ENCODE data around the gene FGF18. TPM values are rescaled to one million over a fixed set of nuclear protein-coding genes. Genes with fewer than 3 reads are reported as not detected.

Gene FGF18
- total RNA-seq, 4 donors from 2014 or later: 0.53 TPM; not detected in 3

DNA sequence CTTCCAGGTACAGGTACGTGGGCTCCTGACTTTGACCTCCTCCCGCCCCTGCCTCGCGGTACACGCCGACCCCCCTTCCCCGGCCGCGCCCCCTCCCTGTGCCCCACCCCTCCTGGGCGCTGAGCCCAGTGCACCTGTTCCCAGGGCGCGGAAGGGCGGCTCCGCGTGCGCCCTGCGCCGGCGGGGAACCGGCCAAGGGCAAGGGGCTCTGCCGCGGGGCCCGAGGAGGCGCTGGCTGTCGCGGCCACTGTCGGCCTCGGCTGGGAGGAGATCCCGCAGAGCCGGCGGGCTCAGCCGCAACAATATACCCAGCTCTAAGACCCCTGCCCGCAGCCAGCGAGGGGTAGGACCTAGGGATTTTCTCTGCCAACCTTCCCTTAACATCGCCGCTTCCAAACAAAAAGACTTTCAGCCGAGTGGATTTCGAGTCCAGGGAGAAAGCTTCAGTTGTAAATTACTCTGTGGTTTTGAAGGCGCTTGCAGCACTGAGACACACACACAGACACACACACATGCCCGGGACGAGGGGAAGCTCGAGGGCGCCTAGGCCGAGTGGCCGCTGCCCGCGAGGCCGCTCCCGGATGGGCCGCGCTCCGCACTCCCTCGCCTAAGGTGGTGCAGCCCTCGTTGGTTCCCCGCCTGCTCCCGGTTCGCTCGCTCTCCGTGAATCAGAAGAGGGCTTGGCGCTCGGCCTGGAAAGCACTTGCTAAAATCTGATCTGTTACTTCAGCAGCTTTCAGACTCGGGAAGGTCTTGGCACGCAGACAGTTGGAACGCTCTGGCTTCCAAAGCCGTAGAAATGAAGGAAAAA is 1.2 kb downstream of the FGF18 start:
- Histone ChIP-seq H3K27ac (peak overlapping the region in 2 of 4 donors; percentile 1 to 49), H3K9me3 (no peaks in the 10 kb centered on the region), H3K36me3 (no peaks in the 10 kb centered on the region), H3K4me1 (peaks cover 0 to 32% (median 16%) of the 10 kb centered on the region in 4 donors), H3K4me3 (peak overlapping the region; percentile 25 to 61 (median 54)), H3K27me3 (no peaks in the 10 kb centered on the region)
- DNase-seq: peak; percentile 21 to 87 (median 67)
- TF ChIP-seq, protein P1, sequence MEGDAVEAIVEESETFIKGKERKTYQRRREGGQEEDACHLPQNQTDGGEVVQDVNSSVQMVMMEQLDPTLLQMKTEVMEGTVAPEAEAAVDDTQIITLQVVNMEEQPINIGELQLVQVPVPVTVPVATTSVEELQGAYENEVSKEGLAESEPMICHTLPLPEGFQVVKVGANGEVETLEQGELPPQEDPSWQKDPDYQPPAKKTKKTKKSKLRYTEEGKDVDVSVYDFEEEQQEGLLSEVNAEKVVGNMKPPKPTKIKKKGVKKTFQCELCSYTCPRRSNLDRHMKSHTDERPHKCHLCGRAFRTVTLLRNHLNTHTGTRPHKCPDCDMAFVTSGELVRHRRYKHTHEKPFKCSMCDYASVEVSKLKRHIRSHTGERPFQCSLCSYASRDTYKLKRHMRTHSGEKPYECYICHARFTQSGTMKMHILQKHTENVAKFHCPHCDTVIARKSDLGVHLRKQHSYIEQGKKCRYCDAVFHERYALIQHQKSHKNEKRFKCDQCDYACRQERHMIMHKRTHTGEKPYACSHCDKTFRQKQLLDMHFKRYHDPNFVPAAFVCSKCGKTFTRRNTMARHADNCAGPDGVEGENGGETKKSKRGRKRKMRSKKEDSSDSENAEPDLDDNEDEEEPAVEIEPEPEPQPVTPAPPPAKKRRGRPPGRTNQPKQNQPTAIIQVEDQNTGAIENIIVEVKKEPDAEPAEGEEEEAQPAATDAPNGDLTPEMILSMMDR (IDR thresholded peaks at IDR 0.05): no peak
- no peak for TF ChIP-seq POLR2A (IDR thresholded peaks at IDR 0.05)

DNA sequence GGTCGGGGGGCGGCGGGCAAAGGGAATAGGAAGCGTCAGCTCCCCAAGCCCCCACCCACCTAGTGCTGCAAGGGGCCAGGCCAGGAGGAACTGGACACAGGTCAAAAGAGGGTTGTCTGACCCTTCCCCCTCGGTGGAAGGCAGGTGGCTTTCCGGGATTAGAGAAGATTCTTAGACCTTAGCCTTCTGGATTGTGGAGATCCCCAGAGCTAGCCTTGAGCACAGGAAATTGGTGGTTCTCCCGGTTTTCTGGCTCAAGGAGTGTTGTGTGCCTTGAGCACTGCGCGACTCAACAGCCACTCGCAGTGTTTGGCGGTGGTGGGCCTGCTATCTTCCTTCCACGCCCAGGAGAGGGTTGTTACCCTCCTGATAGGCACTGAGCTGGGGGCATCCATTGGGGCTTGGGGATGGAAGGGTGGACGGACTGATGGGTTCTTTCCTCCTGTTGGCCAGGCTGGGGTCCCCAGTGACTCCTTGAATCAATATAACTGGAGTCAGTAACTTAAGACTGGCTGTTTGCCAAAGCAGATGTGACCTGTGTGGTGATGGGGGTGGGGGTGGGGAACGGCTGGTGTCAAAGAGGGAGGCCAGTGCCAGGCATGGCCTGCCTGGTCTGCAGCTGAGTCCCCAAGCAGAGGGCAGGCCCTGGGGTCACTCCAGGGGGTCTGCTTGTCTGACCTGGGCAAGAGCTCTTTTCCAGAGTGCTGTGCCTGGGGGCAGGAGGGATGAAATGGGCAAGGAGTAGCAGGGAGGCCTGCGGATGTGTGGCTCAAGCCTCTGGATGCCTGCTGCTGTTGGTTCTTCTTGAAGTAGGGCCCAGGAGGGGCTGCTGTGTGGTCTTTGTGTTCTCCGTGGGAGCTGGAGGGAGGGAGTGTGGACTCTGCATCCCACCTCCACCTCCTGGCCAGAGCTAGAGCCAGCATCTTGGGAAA is 2.1 kb downstream of the FGF18 start:
- Histone ChIP-seq H3K27ac (no peak overlapping the region), H3K9me3 (no peaks in the 10 kb centered on the region), H3K4me3 (peak overlapping the region in 1 of 4 donors; percentile 56), H3K36me3 (no peaks in the 10 kb centered on the region), H3K4me1 (peaks cover 0 to 32% (median 16%) of the 10 kb centered on the region in 4 donors), H3K27me3 (no peaks in the 10 kb centered on the region)
- TF ChIP-seq, protein P1 (IDR thresholded peaks at IDR 0.05): no peak
- DNase-seq: peak in 1 of 3 donors; percentile 32

GRCh38 chr5:171422495-171422894 is 3.0 kb downstream of the FGF18 start:
- no peaks in the 10 kb centered on the region for H3K9me3 ChIP-seq
- no peak for TF ChIP-seq POLR2A (IDR thresholded peaks at IDR 0.05)
- TF ChIP-seq, protein P1 (IDR thresholded peaks at IDR 0.05): no peak
- DNase-seq: peak in 1 of 3 donors; percentile 29
- H3K4me1 ChIP-seq: peaks cover 0 to 32% (median 16%) of the 10 kb centered on the region in 4 donors
- H3K4me3 ChIP-seq: no peak overlapping the region
- no peaks in the 10 kb centered on the region for H3K36me3 ChIP-seq
- H3K27ac ChIP-seq: no peak overlapping the region
- no peaks in the 10 kb centered on the region for H3K27me3 ChIP-seq

DNA sequence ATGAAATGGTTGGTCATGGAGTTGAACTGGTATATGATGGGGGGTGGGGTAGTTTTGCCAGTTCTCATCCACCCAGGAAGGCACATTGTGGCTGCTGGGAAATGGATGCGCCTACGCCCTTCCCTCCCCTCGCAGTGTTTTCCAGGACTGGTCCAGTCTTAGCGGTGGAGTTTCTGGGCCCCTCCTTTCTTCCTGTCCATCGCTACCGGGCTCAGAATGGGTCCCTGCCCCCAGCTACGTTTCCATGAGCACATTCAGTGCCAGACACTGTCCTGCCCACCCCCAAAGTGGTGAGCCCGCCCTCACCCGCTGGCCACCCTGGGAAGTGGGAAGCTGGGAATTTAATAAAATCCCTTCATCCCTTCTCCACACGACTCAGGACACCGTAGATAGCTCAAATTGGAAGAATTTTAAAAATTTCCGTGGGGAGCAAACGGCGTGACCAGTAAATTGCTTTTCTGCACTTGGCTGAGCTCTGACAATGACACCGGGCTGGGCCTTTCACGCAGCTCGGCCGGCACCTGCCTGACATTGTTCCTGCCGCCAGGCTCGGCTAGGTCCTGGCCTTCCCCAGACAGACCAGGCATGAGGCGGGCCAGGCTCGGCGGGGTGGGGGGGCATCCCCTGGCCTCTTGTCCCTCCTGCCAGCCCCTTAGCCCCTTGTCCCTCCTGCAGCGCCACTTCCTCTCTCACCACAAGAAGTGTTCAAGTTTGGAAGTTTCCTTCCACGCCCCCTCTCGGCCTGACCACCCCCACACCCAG is 3.6 kb downstream of the FGF18 start:
- H3K4me1 ChIP-seq: peaks cover 0 to 32% (median 16%) of the 10 kb centered on the region in 4 donors
- no peak overlapping the region for H3K4me3 ChIP-seq
- H3K27ac ChIP-seq: no peak overlapping the region
- TF ChIP-seq POLR2A (IDR thresholded peaks at IDR 0.05): no peak
- TF ChIP-seq, protein P1 (IDR thresholded peaks at IDR 0.05): no peak
- no peaks in the 10 kb centered on the region for H3K36me3 ChIP-seq
- no peaks in the 10 kb centered on the region for H3K27me3 ChIP-seq
- H3K9me3 ChIP-seq: no peaks in the 10 kb centered on the region
- peak in 1 of 3 donors; percentile 40 for DNase-seq

DNA sequence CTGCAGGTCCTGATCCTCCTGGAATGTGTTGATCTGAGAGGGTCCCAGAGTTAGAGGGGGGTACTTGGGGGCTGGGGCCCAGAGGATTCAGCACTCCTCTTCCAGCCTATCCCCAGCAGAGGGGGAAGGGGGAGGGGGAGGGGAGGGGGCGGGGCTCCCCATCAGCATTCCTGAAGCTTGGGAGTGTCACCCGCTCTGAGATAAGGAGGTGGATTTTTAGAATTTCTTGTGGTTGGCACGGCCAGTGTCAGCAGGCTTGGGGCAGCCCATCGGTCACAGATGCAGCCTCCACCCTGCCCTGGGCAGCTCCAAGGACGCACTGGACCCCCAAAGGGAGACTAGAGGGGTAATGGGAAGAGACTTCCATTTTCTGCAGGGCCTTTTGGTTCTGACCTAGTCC is 5.3 kb downstream of the FGF18 start:
- TF ChIP-seq, protein P1 (IDR thresholded peaks at IDR 0.05): no peak
- no peak for TF ChIP-seq POLR2A (IDR thresholded peaks at IDR 0.05)
- H3K36me3 ChIP-seq: no peaks in the 10 kb centered on the region
- DNase-seq: peak in 1 of 3 donors; percentile 19

More for the DNA sequence above, 5.3 kb downstream of the FGF18 start:
- no peak overlapping the region for H3K27ac ChIP-seq
- H3K4me1 ChIP-seq: peaks cover 0 to 17% (median 6%) of the 10 kb centered on the region in 4 donors
- no peaks in the 10 kb centered on the region for H3K9me3 ChIP-seq
- no peak overlapping the region for H3K4me3 ChIP-seq
- H3K27me3 ChIP-seq: no peaks in the 10 kb centered on the region
